T-helper 2 cell treated with Interferon-gamma antibody and Interleukin-4, amounts not matched to agents 5 μg/mL and 100 μg/mL, for 36 hours (primary cell): Measurements from ENCODE around the gene ADAMTS3.

Source experiments
- DNase-seq: peaks from one replicate; pipeline ENCODE4 v3.0.0; 2021; ENCODE audit warnings: low spot score
- H3K27ac Mint-ChIP-seq: one replicate; pipeline ENCODE4 v1.8.0; 2021; ENCODE audit warnings: mild to moderate bottlenecking, mixed read lengths
- H3K27me3 Mint-ChIP-seq: one replicate; pipeline ENCODE4 v1.8.0; 2021; ENCODE audit warnings: low read depth, mixed read lengths
- H3K36me3 Mint-ChIP-seq: one replicate; pipeline ENCODE4 v1.8.0; 2021; ENCODE audit warnings: low read depth, mixed read lengths
- H3K4me1 Mint-ChIP-seq: one replicate; pipeline ENCODE4 v1.8.0; 2021; ENCODE audit warnings: low read depth, mixed read lengths
- H3K4me3 Mint-ChIP-seq: one replicate; pipeline ENCODE4 v1.8.0; 2022; ENCODE audit warnings: mild to moderate bottlenecking, moderate library complexity, mixed read lengths
- H3K9me3 Mint-ChIP-seq: one replicate; pipeline ENCODE4 v1.8.0; 2021; ENCODE audit warnings: mixed read lengths

The ADAMTS3 gene

GRCh38 chr4:72391281-72391680, 177.7 kb downstream of the ADAMTS3 start:
- H3K4me3 Mint-ChIP-seq = no peak overlapping the region
- no peak overlapping the region for H3K27ac Mint-ChIP-seq
- H3K36me3 Mint-ChIP-seq = no peaks in the 10 kb centered on the region
- H3K27me3 Mint-ChIP-seq = no peaks in the 10 kb centered on the region
- no peaks in the 10 kb centered on the region for H3K9me3 Mint-ChIP-seq
- DNase-seq = no peak
- no peaks in the 10 kb centered on the region for H3K4me1 Mint-ChIP-seq

- Mint-ChIP-seq H3K27me3 (no peaks in the 10 kb centered on the region), H3K36me3 (no peaks in the 10 kb centered on the region), H3K4me1 (no peaks in the 10 kb centered on the region), H3K27ac (no peak overlapping the region), H3K4me3 (no peak overlapping the region), H3K9me3 (no peaks in the 10 kb centered on the region)
- no peak for DNase-seq
Observed at GRCh38 chr4:72390409-72390808, 178.6 kb downstream of the ADAMTS3 start.

- Mint-ChIP-seq H3K36me3 (no peaks in the 10 kb centered on the region), H3K27me3 (no peaks in the 10 kb centered on the region), H3K27ac (no peak overlapping the region), H3K4me1 (no peaks in the 10 kb centered on the region), H3K4me3 (no peak overlapping the region), H3K9me3 (no peaks in the 10 kb centered on the region)
- no peak for DNase-seq
Observed at GRCh38 chr4:72388521-72388920, 180.5 kb downstream of the ADAMTS3 start.

- no peaks in the 10 kb centered on the region for H3K4me1 Mint-ChIP-seq
- no peaks in the 10 kb centered on the region for H3K36me3 Mint-ChIP-seq
- no peak overlapping the region for H3K4me3 Mint-ChIP-seq
- H3K9me3 Mint-ChIP-seq = no peaks in the 10 kb centered on the region
- H3K27me3 Mint-ChIP-seq = no peaks in the 10 kb centered on the region
- DNase-seq = no peak
- H3K27ac Mint-ChIP-seq = no peak overlapping the region
Observed at GRCh38 chr4:72387959-72388358, 181.1 kb downstream of the ADAMTS3 start.

- Mint-ChIP-seq H3K36me3 (no peaks in the 10 kb centered on the region), H3K4me1 (no peaks in the 10 kb centered on the region), H3K27me3 (no peaks in the 10 kb centered on the region), H3K27ac (no peak overlapping the region), H3K9me3 (no peaks in the 10 kb centered on the region), H3K4me3 (no peak overlapping the region)
- DNase-seq = no peak
Observed at GRCh38 chr4:72383439-72383838, 185.6 kb downstream of the ADAMTS3 start.

- no peak for DNase-seq
- Mint-ChIP-seq H3K27me3 (no peaks in the 10 kb centered on the region), H3K4me3 (no peak overlapping the region), H3K9me3 (no peaks in the 10 kb centered on the region), H3K4me1 (no peaks in the 10 kb centered on the region), H3K36me3 (no peaks in the 10 kb centered on the region), H3K27ac (no peak overlapping the region)
Observed at GRCh38 chr4:72378901-72379300, 190.1 kb downstream of the ADAMTS3 start.

GRCh38 chr4:72377491-72378194, 191.4 kb downstream of the ADAMTS3 start:
- no peaks in the 10 kb centered on the region for H3K27me3 Mint-ChIP-seq
- no peak overlapping the region for H3K4me3 Mint-ChIP-seq
- no peak overlapping the region for H3K27ac Mint-ChIP-seq
- H3K9me3 Mint-ChIP-seq = no peaks in the 10 kb centered on the region
- DNase-seq = no peak
- H3K36me3 Mint-ChIP-seq = no peaks in the 10 kb centered on the region
- H3K4me1 Mint-ChIP-seq = no peaks in the 10 kb centered on the region

GRCh38 chr4:72376901-72377300, 192.1 kb downstream of the ADAMTS3 start:
- DNase-seq = no peak
- Mint-ChIP-seq H3K9me3 (no peaks in the 10 kb centered on the region), H3K4me1 (no peaks in the 10 kb centered on the region), H3K27me3 (no peaks in the 10 kb centered on the region), H3K4me3 (no peak overlapping the region), H3K27ac (no peak overlapping the region), H3K36me3 (no peaks in the 10 kb centered on the region)

- Mint-ChIP-seq H3K9me3 (no peaks in the 10 kb centered on the region), H3K4me1 (no peaks in the 10 kb centered on the region), H3K27me3 (no peaks in the 10 kb centered on the region), H3K27ac (no peak overlapping the region), H3K36me3 (no peaks in the 10 kb centered on the region), H3K4me3 (no peak overlapping the region)
- DNase-seq = no peak
Observed at GRCh38 chr4:72375073-72375736, 193.8 kb downstream of the ADAMTS3 start.

- Mint-ChIP-seq H3K4me3 (no peak overlapping the region), H3K9me3 (no peaks in the 10 kb centered on the region), H3K36me3 (no peaks in the 10 kb centered on the region), H3K27me3 (no peaks in the 10 kb centered on the region), H3K4me1 (no peaks in the 10 kb centered on the region), H3K27ac (no peak overlapping the region)
- no peak for DNase-seq
Observed at GRCh38 chr4:72374159-72374558, 194.9 kb downstream of the ADAMTS3 start.

- H3K27ac Mint-ChIP-seq = no peak overlapping the region
- H3K9me3 Mint-ChIP-seq = no peaks in the 10 kb centered on the region
- H3K27me3 Mint-ChIP-seq = no peaks in the 10 kb centered on the region
- no peaks in the 10 kb centered on the region for H3K4me1 Mint-ChIP-seq
- DNase-seq = no peak
- H3K36me3 Mint-ChIP-seq = no peaks in the 10 kb centered on the region
- no peak overlapping the region for H3K4me3 Mint-ChIP-seq
Observed at GRCh38 chr4:72366601-72367000, 202.4 kb downstream of the ADAMTS3 start.

- H3K36me3 Mint-ChIP-seq = no peaks in the 10 kb centered on the region
- H3K27me3 Mint-ChIP-seq = no peaks in the 10 kb centered on the region
- no peak overlapping the region for H3K4me3 Mint-ChIP-seq
- H3K4me1 Mint-ChIP-seq = no peaks in the 10 kb centered on the region
- no peaks in the 10 kb centered on the region for H3K9me3 Mint-ChIP-seq
- DNase-seq = no peak
- H3K27ac Mint-ChIP-seq = no peak overlapping the region
Observed at GRCh38 chr4:72365981-72366380, 203.0 kb downstream of the ADAMTS3 start.

GRCh38 chr4:72365016-72365415, 204.0 kb downstream of the ADAMTS3 start:
- H3K36me3 Mint-ChIP-seq = no peaks in the 10 kb centered on the region
- DNase-seq = no peak

GRCh38 chr4:72360075-72360474, 208.9 kb downstream of the ADAMTS3 start:
- Mint-ChIP-seq H3K27me3 (no peaks in the 10 kb centered on the region), H3K4me3 (no peak overlapping the region), H3K36me3 (no peaks in the 10 kb centered on the region), H3K9me3 (no peaks in the 10 kb centered on the region), H3K4me1 (no peaks in the 10 kb centered on the region), H3K27ac (no peak overlapping the region)
- no peak for DNase-seq

More at GRCh38 chr4:72365016-72365415, 204.0 kb downstream of the ADAMTS3 start:
- H3K4me1 Mint-ChIP-seq = no peaks in the 10 kb centered on the region
- no peaks in the 10 kb centered on the region for H3K9me3 Mint-ChIP-seq
- H3K27me3 Mint-ChIP-seq = no peaks in the 10 kb centered on the region
- no peak overlapping the region for H3K27ac Mint-ChIP-seq
- H3K4me3 Mint-ChIP-seq = no peak overlapping the region

- Mint-ChIP-seq H3K27me3 (no peaks in the 10 kb centered on the region), H3K36me3 (no peaks in the 10 kb centered on the region), H3K27ac (no peak overlapping the region), H3K4me3 (no peak overlapping the region), H3K9me3 (no peaks in the 10 kb centered on the region), H3K4me1 (no peaks in the 10 kb centered on the region)
- DNase-seq = no peak
Observed at GRCh38 chr4:72358483-72358882, 210.5 kb downstream of the ADAMTS3 start.
